GM18498 (cell line): Measurements from ENCODE around the gene CNTROB.

Source experiments
- ATAC-seq: cut with Tn5 transposase; IDR thresholded peaks from one replicate; pipeline ENCODE4 v1.9.1; 2021; ENCODE audit warnings: mild to moderate bottlenecking, moderate library complexity; ENCODE audit not compliant: unreplicated experiment

Gene CNTROB, protein sequence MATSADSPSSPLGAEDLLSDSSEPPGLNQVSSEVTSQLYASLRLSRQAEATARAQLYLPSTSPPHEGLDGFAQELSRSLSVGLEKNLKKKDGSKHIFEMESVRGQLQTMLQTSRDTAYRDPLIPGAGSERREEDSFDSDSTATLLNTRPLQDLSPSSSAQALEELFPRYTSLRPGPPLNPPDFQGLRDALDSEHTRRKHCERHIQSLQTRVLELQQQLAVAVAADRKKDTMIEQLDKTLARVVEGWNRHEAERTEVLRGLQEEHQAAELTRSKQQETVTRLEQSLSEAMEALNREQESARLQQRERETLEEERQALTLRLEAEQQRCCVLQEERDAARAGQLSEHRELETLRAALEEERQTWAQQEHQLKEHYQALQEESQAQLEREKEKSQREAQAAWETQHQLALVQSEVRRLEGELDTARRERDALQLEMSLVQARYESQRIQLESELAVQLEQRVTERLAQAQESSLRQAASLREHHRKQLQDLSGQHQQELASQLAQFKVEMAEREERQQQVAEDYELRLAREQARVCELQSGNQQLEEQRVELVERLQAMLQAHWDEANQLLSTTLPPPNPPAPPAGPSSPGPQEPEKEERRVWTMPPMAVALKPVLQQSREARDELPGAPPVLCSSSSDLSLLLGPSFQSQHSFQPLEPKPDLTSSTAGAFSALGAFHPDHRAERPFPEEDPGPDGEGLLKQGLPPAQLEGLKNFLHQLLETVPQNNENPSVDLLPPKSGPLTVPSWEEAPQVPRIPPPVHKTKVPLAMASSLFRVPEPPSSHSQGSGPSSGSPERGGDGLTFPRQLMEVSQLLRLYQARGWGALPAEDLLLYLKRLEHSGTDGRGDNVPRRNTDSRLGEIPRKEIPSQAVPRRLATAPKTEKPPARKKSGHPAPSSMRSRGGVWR

DNA sequence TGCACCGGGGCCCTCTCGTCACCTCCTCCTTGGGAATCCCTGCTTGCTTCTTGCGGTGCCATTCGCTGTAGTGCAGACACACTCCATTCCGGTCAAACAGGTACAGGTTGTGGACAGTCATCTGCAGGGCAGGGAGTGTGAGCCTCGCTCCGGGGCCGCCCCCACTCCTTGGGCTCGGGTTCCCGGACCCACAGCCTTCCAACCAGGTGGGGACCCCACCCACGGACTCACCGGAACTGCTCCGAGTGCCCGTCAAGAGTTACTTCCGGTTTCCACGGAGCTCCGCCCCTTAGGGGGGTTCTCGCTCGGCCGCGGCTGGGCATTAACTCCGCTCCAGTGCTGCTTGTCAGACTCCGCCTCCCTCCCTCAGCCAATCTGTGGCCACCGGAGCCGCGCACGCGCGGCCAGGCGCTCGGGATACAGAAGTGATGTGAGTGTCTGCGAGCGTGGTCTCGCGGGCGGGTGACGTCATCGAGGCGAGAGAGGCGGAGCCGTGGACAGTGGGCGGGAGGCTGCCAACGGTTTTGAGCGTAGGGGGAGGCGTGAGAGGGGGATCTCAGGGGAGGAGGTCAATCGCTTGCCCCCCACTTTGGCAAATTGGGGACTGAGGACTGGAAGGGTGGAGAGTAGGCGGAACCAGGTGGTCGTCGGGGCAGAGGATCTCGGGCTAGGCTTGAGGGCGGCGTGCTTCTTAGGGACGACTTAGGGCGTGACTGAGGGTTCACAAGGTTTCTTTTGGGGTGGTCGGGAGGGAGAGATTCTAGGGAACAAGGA lies at the start of gene CNTROB, which contains the start of gene TRAPPC1:
Gene CNTROB (plus strand): TSS at position 498 of the 774 bp plus-strand sequence. CDS start 874 bp downstream, outside the sequence.
Gene TRAPPC1 (minus strand): TSS at position 238 of the 774 bp plus-strand sequence. CDS start 117 bp downstream, at position 121.
- peak; percentile 95 for ATAC-seq

DNA sequence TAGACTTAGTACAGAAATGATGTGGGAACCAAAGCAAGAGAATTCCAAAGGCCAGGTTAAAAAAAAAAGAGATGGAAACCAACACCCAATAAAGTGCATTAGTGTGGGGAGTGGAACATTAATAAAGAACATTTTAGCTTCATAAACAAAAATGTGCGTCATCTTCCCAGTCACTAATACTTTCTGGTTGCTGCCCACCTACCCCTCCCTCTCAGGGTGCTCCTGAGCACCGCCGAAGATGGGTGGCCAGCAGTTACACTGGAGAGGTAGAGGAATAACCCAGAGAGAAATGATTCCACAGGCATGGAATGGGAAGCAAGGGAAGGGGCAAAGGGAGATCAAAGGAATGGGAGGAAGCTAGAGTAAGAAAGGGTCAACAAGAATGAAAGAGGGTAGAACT lies 49.4 kb upstream of the CNTROB start:
- no peak for ATAC-seq

DNA sequence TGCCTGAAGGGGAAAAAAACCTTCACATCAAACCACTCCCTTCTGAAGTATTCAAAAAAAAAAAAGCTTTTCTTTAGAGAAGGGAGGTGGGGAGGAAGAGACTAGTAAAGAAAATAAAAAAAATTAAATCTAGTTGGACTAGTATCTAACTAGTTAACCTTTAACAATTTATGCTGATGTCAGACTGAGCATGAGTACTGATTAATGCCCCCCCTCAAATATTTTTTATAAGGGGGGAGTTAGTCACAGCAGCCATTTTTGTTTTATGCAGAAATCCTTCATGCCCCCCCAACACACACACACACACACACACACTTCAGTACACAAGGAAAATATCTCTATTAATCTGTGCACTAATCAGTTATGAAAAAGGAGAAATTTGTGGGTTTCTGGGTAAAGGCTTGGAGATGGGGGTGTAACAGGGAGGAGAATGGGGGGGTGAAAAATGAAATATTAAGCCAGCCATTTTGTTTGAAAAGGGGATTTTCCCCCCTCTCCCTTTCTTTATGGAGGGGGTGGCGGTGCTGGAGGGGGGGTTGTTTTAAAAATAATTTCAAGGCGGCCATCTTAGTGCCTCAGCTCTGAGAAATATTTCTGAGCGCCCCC lies 48.1 kb upstream of the CNTROB start:
- ATAC-seq = no peak

DNA sequence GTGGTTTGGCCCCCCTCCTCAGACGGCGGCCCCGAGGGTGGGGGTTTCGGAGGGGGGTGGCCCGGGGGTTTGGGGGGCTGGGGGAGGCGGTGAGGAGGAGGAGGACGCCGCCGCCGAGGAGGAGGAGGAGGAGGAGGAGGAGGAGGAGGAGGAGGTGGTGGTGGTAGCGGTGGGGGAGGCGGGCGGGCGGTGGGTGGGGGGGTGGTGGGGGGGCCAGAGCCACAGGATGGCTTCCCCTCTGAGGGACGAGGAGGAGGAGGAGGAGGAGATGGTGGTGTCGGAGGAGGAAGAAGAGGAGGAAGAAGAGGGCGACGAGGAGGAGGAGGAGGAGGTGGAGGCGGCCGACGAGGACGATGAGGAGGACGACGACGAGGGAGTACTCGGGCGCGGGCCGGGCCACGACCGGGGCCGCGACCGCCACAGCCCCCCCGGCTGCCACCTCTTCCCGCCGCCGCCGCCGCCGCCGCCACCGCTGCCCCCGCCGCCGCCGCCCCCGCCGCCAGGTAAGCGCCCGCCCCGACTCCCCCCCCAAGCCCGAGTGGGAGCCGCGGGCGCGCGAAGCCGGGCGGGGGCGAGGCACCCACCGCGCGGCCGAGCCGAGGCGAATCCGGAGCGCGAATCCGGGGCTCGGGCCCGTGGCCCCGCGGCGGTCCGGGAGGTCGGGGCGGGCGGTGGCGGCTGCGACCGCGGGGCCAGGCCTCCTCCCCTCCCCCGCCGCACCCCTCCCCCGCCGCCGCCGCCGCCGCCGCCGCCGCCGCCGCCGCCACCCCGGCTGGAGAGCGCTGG lies 47.2 kb upstream of the CNTROB start:
- no peak for ATAC-seq

DNA sequence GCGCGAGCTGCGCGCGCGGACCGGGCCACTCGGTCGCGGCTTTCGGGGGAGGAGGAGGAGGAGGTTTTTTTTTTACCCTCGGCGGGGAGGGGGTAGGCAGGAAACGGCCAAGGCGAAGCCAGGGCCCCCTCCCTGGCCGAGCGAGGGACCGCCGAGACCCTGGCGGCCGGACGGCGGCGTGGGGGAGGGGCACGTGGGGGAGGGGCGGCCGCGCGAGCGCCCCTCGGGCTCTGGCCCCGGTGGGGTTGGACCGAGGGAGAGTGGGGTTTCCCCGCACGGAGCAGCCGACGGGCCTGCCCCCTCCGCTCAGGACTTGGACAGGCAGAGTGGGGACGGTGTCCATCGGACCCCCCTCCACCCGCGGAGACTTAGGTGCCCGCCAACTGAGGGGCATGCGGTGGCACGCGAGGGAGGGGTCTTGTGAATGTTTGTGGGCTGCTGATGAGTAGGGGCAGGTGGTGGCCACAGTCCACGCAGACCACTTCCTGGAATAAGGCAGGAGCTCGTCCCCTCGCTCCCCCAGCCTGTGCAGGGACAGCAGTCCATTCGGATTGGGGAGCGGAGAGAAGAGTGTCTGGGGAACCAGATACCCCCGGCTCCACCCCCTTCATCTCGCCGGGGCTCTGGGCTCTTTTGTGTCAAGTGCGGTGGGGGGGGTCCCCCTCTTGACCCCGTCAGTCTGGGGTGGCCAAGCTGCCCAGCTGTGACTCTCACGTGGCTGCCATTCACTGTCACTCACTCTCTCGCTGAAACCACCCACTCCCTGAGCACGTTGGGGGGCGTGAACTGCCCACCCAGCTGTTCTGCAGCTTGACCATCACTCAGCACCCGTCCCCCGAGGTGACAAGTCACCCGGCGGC lies 46.4 kb upstream of the CNTROB start:
- no peak for ATAC-seq

DNA sequence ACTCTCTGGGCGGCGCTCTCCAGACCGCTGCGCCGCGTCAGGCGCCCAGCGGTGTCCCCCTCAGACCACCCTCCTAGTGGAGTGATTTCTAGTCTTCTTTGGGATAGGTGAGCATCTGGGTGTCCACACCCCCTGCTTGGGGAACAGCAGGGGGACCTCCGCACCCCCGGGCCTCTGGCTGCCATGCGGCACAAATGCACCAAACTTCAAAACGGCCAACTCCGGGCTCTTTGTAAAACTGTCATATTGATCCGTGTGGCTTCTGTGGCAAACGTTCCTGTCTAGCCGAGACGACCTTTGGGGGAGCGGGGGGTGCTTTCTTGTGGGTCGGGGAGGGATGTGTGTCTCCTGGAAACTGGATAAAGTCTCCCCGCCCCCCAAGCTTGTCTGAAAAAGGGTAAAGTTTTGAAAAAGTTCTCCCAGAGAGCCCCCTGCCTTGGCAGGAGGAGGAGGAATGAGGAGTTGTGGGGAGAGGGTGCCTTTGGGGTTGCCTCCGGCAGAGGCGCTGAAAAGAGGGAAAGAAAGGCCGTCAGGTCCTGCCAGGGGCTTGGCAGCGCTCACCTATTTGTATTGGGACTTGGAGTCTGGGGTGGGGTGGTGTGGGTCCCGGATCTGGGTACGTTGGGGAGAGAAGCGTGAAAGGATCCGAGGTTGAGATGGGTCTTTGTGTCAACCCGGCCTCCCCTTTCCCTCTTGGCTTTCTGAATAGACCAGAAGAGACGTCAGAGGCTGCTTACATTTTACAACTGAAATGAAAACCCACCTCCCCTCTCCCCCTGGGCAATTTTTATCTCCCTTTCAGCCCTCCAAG lies 45.6 kb upstream of the CNTROB start:
- no peak for ATAC-seq

DNA sequence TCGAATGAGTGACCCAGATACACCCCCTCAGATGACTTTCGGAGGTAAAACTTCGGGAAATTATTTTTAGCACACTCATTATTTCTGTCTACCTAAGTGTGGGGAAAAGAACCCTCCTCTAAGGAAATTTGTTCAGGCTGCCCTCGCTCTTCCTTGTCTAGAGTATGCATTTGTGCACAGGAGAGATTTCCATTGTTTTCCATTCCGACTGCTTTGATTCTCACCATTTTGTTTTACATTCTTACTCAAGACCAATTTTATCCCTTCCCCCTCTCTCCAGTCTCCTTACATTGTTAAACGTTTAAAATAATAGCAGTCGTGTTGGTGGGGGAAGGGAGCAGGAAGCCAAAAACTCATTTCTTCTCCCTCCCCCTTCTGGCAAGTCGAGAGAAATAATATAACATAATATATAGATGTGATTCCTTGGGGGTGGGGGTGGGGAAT lies 44.9 kb upstream of the CNTROB start:
- ATAC-seq = no peak

DNA sequence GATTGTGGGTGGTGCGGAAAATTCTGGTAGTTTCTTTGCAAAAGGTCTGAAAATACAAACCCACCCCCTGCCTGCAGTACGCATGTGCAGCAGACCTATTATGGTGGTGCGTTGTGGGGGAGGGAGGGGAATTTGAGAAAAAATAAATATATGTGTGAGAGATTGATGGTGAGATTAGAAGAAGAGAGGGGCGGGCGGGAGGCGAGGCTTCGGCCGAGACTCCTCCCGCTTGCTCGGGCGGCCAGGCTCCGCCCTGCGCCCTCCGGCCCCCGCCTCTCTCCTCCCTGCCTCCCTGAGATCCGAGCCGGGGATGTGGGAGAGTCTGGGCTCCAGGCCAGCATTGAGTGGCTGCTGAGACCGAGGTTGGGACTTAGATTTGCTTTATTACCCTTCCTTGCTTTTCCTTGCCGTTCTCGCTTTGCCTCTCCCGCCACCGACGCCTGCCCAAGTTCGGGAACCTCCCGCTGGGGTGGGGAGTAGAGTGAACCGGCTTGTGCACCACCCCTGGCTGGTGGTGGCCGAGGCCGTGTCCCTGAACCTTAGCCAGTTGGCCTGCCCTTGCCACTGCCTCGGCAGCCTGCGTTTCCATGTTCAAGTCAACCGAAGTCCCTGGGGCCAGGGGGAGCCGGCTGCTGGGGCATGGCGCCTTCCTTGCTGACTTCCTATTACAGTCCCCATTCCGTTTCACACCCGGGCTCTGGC lies 44.4 kb upstream of the CNTROB start:
- peak; percentile 56 for ATAC-seq

DNA sequence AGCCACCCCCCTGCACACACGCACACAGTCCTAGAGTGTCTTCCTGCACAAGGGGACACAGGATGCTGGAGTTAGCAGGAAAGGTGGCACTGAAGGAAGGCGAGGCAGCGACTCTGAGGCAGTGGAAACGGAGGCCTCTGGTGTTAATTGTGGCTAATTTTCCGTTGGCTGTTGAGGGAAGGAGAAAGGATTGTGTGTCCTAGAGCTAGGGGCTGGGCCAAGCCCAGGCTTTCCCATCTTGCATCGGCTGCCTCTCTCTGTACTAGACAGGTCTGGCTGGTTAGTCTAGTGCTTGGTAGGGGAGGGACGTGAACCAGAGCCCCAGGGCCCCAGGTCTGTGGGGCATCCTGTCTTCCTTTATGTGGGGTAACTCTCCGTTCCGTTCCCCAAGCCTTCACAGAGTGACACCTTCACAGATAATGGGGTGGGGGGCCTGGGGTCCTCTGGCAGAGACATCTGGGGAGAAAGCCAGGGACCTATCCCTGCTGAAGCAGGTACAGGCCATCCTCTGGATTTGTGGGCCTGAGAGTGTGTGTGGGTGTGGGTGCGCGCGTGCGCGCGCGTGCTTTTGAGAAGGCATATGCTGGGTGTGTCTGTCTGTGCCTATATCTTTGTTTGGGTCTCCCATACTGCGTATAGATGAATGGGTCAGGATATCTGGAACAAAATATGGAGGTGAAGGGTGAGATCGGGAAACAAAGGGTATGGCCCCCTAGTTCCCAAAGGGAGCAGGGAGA lies 43.7 kb upstream of the CNTROB start, which contains the start of gene CHD3:
Gene CHD3 (plus strand): TSS at position 606 of the 737 bp plus-strand sequence. CDS start 212 bp downstream, outside the sequence.
- no peak for ATAC-seq

DNA sequence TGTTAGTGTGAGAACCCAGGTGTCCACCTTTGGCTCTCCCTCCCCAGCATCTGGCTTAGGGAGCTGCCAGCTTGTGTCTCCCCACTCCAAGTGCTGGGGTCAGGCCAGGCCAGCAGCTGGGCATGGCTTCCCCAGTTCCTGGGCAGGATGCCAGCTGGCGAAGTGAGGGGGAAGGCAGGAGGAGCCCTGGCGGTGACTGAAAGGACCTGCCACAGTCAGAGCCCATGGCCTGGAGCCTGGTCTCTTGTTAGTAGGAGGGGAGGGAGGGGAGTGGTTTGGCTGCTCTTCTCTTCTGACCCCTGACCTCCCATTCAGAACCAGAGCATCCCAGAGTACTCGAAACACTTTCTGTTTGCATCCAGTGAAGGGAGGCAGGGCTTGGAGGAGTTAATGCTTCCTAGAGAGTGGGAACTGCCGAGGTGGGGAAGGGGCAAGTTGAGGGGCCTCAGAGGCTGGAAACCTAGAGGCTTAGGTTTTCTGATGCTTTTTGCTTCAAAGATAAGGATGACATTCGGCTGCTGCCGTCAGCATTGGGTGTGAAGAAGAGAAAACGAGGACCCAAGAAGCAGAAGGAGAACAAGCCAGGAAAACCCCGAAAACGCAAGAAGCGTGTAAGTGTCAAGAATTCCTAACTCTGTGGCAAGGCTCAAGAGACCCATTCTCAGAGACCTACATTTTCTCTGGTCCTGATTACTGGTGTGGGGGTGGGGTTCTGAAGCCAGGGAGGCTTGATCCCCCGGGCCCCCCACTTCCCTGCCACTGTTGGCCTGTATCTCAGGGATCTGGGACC lies 42.6 kb upstream of the CNTROB start:
- no peak for ATAC-seq

DNA sequence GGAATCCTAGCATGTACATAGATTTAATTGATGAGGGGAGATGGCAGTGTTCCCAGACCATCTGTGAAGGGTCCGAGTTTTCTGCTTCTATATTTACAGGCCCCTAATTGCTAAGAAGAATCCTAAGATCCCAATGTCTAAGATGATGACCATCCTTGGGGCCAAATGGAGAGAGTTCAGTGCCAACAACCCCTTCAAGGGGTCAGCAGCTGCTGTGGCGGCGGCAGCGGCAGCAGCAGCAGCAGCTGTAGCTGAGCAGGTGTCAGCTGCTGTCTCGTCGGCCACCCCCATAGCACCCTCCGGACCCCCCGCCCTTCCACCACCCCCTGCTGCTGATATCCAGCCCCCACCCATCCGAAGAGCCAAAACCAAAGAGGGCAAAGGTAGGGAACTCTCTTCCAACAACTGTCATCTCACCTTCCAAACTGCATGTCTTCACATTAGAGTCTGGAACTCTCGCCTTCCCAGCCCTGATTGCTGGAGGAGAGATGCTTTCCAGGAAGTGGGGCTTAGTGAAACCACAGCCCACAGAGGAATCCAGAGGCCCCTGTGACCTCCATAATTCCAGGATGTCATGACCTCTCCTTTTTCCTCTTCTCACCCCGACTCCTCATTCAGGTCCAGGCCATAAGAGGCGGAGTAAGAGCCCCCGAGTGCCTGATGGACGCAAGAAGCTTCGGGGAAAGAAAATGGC lies 38.7 kb upstream of the CNTROB start:
- ATAC-seq = no peak

DNA sequence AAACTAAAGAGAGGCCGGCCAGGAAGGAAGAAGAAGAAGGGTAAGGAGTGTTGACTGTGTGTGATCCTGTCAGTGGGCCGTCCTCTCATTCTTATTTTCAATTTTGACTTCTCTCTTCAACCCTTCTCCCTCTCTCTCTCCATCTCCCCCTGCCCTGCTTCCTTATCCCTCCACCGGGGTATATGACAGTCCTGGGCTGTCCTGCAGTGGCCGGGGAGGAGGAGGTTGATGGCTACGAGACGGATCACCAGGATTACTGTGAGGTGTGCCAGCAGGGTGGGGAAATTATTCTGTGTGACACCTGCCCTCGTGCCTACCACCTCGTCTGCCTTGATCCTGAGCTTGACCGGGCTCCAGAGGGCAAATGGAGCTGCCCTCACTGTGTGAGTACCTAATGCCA lies 37.8 kb upstream of the CNTROB start:
- no peak for ATAC-seq

DNA sequence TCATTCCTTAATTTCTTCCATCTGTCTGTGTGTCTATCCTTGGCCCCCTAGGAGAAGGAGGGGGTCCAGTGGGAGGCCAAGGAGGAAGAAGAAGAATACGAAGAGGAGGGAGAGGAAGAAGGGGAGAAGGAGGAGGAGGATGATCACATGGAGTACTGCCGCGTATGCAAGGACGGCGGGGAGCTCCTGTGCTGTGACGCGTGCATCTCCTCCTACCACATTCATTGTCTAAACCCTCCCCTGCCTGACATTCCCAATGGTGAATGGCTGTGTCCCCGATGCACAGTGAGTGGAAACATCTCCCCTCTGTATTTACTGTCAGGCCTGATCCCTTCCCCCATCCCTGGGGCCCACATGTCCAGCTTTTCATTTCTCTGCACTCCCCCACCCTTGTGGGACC lies 37.1 kb upstream of the CNTROB start:
- ATAC-seq = no peak

DNA sequence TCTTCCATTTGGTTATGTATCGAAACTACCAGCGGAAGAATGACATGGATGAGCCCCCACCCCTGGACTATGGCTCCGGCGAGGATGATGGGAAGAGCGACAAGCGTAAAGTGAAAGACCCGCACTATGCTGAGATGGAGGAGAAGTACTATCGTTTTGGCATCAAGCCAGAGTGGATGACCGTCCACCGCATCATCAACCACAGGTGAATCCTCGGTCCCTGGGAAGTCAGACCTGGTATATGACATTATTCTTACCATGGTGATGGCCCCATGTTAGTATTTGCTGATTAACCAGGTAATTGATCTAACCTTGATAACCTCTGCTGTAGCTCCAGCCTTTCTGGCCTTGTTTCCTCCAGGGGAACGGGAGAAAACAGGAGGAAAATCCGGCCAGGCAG lies 34.9 kb upstream of the CNTROB start:
- ATAC-seq = no peak

DNA sequence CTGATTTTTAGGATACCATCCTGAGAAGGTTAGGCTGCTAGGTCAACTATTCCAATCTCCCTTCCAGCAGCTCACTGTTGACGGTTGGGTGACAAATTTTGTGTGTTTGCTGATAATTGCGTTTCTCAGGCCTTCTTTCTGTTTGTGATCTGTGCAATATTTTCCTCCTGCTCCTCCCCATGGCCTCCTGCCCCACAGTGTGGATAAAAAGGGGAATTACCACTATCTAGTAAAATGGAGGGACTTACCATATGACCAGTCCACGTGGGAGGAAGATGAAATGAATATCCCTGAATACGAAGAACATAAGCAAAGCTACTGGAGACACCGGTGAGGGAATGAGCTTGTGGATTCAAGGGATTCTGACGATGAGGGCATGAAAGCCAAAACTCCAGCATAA lies 34.2 kb upstream of the CNTROB start:
- no peak for ATAC-seq
